NCI-H1417 (cell line): ENCODE results near the gene SLC25A25.
A peak's percentile ranks its signal among the peaks of the same experiment; 100 is the strongest.

Experiments
- DNase-seq, 3 experiments: peaks; one replicate each; lab custom pipeline; 2025; lab: John Stamatoyannopoulos, UW

The SLC25A25 gene

GRCh38 chr9:128096616-128097536 lies 28.8 kb downstream of the SLC25A25 start:
- no peak for DNase-seq

DNA sequence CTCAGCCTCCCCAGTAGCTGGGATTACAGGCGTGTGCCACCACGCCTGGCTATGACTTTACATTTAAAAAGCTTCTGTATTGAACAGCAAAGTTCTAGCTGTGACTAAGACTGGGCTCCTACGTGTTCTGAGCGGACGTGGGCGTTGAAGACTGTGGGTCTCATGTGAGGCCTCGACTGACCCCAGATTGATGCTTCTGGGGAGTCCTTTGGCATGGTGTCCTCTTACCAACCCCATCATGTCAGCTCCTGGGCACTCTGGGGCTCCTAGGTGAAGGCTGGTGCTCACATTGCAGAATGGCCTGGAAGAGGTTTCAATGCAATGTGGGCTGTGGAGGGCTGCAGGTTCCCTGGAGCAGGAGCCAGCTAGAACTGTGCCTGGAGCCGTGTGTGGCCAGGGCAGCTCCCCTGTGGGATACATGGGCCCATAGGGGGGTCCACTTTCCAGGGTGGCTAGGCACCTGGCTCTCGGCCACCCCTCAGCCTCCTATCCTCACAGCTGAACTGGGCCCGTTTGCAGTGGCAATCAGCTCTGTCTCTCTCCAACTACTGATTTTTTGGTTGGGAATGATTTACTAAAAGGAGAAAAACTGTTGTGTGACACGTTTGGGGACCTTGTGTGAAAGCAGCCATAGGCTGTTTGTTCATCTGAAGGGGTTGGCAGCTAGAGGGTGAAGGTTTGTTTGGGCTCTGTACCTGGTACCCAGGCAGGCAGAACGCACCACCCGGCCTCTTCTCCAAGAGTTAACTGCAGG lies 29.7 kb downstream of the SLC25A25 start:
- no peak for DNase-seq

- DNase-seq: peak; percentile 80 to 91 (median 85)
Measured at GRCh38 chr9:128098297-128099230, 30.5 kb downstream of the SLC25A25 start.

- no peak for DNase-seq
Measured at GRCh38 chr9:128099231-128099931, 31.3 kb downstream of the SLC25A25 start.

DNA sequence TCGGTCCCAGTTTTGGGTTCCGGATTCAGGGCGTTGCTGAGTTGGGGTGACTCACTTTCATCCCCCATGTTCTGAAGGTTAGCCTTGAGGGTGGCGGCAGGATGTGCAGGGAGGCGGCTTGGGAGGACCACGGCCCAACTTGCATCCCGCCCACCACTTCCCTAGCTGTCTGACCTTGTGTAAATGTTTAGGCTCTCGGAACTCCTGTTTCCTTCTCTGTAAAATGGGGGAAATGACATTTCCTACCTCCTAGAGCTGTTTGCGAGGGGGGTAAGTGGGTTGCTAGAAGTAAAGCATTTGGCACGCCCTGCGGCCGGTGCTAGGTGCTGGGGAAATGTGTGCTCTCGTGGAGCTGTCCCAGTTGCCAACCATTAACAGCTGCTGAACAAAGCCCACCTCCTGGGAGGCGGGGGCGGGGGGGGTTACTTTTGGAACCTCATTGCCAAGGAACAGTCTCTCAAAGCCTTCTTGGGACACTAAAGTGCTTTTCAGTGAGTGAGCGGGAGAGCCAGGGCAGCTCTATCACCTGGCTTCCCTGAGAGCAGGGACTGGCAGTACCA lies 32.0 kb downstream of the SLC25A25 start:
- DNase-seq: no peak

DNA sequence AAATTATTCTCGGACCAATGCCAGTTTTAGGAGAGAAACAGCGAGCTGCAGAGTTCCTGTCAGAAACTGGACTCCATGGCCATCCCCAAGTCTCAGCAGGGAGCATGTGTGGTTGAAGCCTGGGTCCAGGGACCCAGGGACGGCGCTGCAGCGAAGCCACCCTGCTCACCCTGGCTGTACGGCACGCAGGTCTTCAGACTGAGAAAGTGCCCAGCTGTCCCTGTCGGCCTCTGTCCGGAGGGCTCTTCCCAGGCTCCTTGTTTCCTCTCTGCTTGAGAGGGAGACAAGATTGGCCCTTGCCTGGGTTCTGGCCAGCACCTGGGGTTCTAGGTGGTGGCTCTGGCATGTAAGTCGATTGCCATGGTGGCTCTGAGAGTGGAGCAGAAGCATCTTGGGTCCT lies 32.5 kb downstream of the SLC25A25 start:
- DNase-seq: no peak

DNA sequence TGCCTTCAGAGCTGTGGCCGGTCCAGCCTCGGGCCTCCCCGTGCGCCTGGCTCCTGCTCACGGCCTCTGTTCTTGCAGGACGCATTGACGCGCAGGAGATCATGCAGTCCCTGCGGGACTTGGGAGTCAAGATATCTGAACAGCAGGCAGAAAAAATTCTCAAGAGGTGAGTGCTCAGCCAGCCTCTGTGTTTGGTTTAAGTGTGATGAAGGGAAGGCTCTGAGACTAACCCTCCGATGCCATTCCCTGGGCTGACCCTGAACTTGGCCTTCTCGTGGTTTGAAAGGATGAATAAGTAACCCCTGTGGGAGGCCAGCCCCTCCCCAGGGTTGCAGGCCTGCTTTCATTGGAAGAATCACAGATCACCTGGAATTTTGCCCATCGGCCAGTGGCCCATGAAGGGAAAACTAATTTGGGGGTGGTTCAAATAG lies 33.2 kb downstream of the SLC25A25 start:
- no peak for DNase-seq

DNA sequence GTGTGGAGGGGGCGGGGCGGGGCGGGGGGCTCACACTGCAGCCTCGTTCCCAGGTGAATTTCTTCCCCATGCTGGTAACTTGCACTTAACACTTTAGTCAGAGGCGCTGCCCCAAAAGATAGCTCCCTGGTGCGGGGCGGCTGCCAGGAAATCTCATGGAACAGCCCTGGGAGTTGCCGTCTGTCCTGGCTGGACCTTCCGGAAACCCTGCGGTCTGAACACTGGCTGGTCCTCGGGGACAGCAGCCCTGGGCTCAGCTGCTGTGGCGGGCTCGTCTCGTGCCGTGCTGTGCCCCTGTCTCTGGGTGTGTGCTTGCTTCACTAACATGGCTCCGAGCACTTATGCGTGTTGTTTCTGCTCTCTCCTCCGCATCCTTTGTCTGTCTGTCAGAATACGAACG lies 33.7 kb downstream of the SLC25A25 start:
- DNase-seq: no peak

- no peak for DNase-seq
Measured at GRCh38 chr9:128102196-128102595, 34.2 kb downstream of the SLC25A25 start.

GRCh38 chr9:128102861-128103588 lies 35.0 kb downstream of the SLC25A25 start:
- DNase-seq: no peak

DNA sequence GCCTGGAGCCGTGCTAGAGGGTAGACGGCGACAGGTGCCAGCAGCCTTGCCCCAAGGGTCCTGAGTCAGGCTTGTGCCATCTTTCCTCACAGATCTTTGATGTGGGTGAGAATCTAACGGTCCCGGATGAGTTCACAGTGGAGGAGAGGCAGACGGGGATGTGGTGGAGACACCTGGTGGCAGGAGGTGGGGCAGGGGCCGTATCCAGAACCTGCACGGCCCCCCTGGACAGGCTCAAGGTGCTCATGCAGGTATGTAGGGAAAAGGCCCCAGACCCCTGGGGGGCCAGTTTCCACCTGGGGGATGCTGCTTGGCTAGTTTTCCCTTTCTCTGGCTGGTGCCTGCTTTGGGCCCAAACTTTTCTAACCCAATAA lies 35.5 kb downstream of the SLC25A25 start:
- DNase-seq: peak in 1 of 3 experiments; percentile 52

DNA sequence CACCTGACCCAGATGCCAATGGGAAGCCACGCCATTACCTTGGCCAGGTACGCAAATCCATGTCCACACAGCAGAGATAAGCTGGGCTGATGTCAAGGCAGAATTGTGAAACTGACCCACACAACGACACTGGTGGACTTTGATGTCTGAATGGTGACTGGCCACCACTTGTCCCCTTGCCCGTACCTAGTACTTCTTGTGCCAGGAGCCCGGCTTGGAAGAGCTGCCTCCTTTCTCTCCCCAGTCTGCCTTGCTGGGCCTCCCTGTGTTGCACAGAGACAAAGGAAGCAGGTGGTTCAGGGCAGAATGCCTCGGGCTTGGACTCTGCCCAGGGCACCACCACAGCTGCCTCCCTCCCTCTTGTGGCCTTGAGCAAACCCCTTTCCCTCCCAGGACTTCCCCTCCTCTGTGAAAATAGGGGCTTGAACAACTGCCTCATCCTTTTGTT lies 36.2 kb downstream of the SLC25A25 start:
- peak in 2 of 3 experiments; percentile 53 to 75 for DNase-seq

- no peak for DNase-seq
Measured at GRCh38 chr9:128105538-128106175, 37.6 kb downstream of the SLC25A25 start.

DNA sequence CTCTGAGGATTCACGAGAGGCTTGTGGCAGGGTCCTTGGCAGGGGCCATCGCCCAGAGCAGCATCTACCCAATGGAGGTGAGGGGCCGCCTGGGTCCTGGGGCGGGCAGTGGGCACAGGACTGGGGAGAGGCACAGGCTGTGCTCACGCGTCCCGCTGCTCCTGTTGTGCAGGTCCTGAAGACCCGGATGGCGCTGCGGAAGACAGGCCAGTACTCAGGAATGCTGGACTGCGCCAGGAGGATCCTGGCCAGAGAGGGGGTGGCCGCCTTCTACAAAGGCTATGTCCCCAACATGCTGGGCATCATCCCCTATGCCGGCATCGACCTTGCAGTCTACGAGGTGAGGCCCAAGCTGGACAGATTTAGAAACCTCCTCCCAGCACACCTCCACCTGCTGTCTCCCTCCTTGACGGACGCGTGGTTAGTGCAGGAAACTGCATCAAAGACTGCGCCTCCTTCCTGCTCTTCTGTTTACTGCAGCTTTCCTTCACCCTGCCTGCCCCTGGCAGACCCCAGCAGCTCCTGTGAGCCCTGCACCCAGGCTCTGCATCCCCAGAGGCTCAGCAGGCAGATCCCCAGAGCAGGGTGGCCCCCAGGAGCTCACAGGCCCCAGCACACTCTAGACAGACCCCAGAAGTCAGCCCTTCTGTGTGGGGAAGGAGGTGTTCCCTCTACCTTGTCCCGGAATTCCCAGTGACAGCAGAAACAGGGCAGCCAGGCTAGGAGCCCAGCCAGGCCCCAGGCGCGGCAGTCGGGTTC lies 38.3 kb downstream of the SLC25A25 start:
- no peak for DNase-seq

GRCh38 chr9:128106940-128107467 lies 39.0 kb downstream of the SLC25A25 start:
- no peak for DNase-seq

DNA sequence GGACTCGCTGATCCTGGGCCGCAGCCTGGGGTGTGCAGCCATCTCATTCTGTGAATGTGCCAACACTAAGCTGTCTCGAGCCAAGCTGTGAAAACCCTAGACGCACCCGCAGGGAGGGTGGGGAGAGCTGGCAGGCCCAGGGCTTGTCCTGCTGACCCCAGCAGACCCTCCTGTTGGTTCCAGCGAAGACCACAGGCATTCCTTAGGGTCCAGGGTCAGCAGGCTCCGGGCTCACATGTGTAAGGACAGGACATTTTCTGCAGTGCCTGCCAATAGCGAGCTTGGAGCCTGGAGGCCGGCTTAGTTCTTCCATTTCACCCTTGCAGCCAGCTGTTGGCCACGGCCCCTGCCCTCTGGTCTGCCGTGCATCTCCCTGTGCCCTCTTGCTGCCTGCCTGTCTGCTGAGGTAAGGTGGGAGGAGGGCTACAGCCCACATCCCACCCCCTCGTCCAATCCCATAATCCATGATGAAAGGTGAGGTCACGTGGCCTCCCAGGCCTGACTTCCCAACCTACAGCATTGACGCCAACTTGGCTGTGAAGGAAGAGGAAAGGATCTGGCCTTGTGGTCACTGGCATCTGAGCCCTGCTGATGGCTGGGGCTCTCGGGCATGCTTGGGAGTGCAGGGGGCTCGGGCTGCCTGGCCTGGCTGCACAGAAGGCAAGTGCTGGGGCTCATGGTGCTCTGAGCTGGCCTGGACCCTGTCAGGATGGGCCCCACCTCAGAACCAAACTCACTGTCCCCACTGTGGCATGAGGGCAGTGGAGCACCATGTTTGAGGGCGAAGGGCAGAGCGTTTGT lies 39.6 kb downstream of the SLC25A25 start:
- no peak for DNase-seq

GRCh38 chr9:128108269-128109049 lies 40.4 kb downstream of the SLC25A25 start:
- DNase-seq: no peak
